ENCODE data around the gene LRRC14B. TPM values are rescaled to one million over a fixed set of nuclear protein-coding genes. Genes with fewer than 3 reads are reported as not detected.

Gene LRRC14B
- total RNA-seq, 1 experiment from 2014 or later = not detected

- Histone ChIP-seq H3K4me1 (ENCODE audit: insufficient read depth, low read length, poor library complexity, severe bottlenecking) (no peaks in the 10 kb centered on the region), H3K27ac (ENCODE audit: low read depth, low read length, poor library complexity, severe bottlenecking) (no peak overlapping the region), H3K4me3 (ENCODE audit: low read depth, low read length, poor library complexity, severe bottlenecking) (no peak overlapping the region), H3K36me3 (ENCODE audit: insufficient read depth, low read length, poor library complexity, severe bottlenecking) (no peaks in the 10 kb centered on the region), H3K27me3 (replicated peaks; ENCODE audit: insufficient read depth, low read depth, low read length, poor library complexity) (no peaks in the 10 kb centered on the region), H3K9me3 (ENCODE audit: low read depth, low read length, poor library complexity, severe bottlenecking) (no peaks in the 10 kb centered on the region)
- BruUV-seq (replicated peaks) = no TSS peak
- no peak for DNase-seq (ENCODE audit: low spot score)
- ChIA-PET POLR2A (ENCODE audit: low non-redundant PET) (no interaction called here), CTCF (no interaction called here)
- TF ChIP-seq, protein P1, sequence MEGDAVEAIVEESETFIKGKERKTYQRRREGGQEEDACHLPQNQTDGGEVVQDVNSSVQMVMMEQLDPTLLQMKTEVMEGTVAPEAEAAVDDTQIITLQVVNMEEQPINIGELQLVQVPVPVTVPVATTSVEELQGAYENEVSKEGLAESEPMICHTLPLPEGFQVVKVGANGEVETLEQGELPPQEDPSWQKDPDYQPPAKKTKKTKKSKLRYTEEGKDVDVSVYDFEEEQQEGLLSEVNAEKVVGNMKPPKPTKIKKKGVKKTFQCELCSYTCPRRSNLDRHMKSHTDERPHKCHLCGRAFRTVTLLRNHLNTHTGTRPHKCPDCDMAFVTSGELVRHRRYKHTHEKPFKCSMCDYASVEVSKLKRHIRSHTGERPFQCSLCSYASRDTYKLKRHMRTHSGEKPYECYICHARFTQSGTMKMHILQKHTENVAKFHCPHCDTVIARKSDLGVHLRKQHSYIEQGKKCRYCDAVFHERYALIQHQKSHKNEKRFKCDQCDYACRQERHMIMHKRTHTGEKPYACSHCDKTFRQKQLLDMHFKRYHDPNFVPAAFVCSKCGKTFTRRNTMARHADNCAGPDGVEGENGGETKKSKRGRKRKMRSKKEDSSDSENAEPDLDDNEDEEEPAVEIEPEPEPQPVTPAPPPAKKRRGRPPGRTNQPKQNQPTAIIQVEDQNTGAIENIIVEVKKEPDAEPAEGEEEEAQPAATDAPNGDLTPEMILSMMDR (conservative IDR thresholded peaks at IDR 0.05; ENCODE audit: low read depth, low read length) = no peak
- no peak for TF ChIP-seq EZH2 (IDR thresholded peaks at IDR 0.05; ENCODE audit: borderline replicate concordance, low read depth, low read length, poor library complexity, severe bottlenecking)
- intact Hi-C loops (cut with micrococcal nuclease; ENCODE audit: unreplicated experiment) = no loop called here
Measured at GRCh38 chr5:166441-167372, 24.6 kb upstream of the LRRC14B start.

GRCh38 chr5:167511-167910, 23.8 kb upstream of the LRRC14B start:
- intact Hi-C loops (cut with micrococcal nuclease; ENCODE audit: unreplicated experiment) = no loop called here
- ChIA-PET POLR2A (ENCODE audit: low non-redundant PET) (no interaction called here), CTCF (no interaction called here)
- Histone ChIP-seq H3K4me1 (ENCODE audit: insufficient read depth, low read length, poor library complexity, severe bottlenecking) (no peaks in the 10 kb centered on the region), H3K36me3 (ENCODE audit: insufficient read depth, low read length, poor library complexity, severe bottlenecking) (no peaks in the 10 kb centered on the region), H3K27me3 (replicated peaks; ENCODE audit: insufficient read depth, low read depth, low read length, poor library complexity) (no peaks in the 10 kb centered on the region), H3K27ac (ENCODE audit: low read depth, low read length, poor library complexity, severe bottlenecking) (no peak overlapping the region), H3K9me3 (ENCODE audit: low read depth, low read length, poor library complexity, severe bottlenecking) (no peaks in the 10 kb centered on the region), H3K4me3 (ENCODE audit: low read depth, low read length, poor library complexity, severe bottlenecking) (no peak overlapping the region)
- DNase-seq (ENCODE audit: low spot score) = no peak
- BruUV-seq (replicated peaks) = no TSS peak
- TF ChIP-seq, protein P1 (conservative IDR thresholded peaks at IDR 0.05; ENCODE audit: low read depth, low read length) = no peak
- TF ChIP-seq EZH2 (IDR thresholded peaks at IDR 0.05; ENCODE audit: borderline replicate concordance, low read depth, low read length, poor library complexity, severe bottlenecking) = no peak

- intact Hi-C loops (cut with micrococcal nuclease; ENCODE audit: unreplicated experiment) = no loop called here
- TF ChIP-seq, protein P1 (conservative IDR thresholded peaks at IDR 0.05; ENCODE audit: low read depth, low read length) = no peak
- TF ChIP-seq EZH2 (IDR thresholded peaks at IDR 0.05; ENCODE audit: borderline replicate concordance, low read depth, low read length, poor library complexity, severe bottlenecking) = no peak
- no peaks in the 10 kb centered on the region for H3K36me3 ChIP-seq (ENCODE audit: insufficient read depth, low read length, poor library complexity, severe bottlenecking)
- H3K27ac ChIP-seq (ENCODE audit: low read depth, low read length, poor library complexity, severe bottlenecking) = no peak overlapping the region
- H3K4me1 ChIP-seq (ENCODE audit: insufficient read depth, low read length, poor library complexity, severe bottlenecking) = no peaks in the 10 kb centered on the region
- H3K27me3 ChIP-seq (replicated peaks; ENCODE audit: insufficient read depth, low read depth, low read length, poor library complexity) = no peaks in the 10 kb centered on the region
- ChIA-PET POLR2A (ENCODE audit: low non-redundant PET) (no interaction called here), CTCF (no interaction called here)
- no peaks in the 10 kb centered on the region for H3K9me3 ChIP-seq (ENCODE audit: low read depth, low read length, poor library complexity, severe bottlenecking)
- no peak for DNase-seq (ENCODE audit: low spot score)
- BruUV-seq (replicated peaks) = no TSS peak
- no peak overlapping the region for H3K4me3 ChIP-seq (ENCODE audit: low read depth, low read length, poor library complexity, severe bottlenecking)
Measured at GRCh38 chr5:167982-168660, 23.2 kb upstream of the LRRC14B start.

Measured in A673 (cell line).